ENCODE results near the gene CTBS. TPM values are rescaled to one million over a fixed set of nuclear protein-coding genes. Genes with fewer than 3 reads are reported as not detected.

Gene CTBS
- polyA plus RNA-seq, 2 of the 4 experiments (the other 2 are of a cell fraction) = 6.7 to 25.3 TPM

DNA sequence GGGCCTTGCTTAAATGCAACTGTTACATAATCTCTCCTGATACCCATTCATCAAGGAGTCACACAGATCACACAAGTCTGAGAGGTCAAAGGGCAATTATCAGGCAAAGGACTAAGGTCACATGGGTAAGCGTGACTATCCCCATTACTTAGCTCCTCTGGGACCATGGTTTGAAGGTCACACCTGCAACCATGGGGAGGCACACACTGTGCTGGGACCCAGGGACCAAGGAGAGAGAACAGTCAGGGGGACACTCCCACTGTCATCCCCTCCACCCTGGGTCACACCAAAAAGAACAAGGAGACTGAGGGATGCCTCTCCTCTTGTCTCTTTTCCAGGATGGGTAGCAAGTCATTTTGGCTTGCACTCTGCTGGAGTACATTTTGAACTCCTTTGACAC, 30.9 kb upstream of the CTBS start:
- no peak for TF ChIP-seq BHLHE40 (IDR thresholded peaks at IDR 0.05; ENCODE audit: low read depth, low read length)
- TF ChIP-seq FOXS1 (CRISPR knock-in tag; IDR thresholded peaks at IDR 0.05) = no peak
- TF ChIP-seq SREBF2 (IDR thresholded peaks at IDR 0.05) = no peak
- TF ChIP-seq GATA3 (IDR thresholded peaks at IDR 0.05; ENCODE audit: borderline replicate concordance) = no peak
- no peak for TF ChIP-seq ZC3H11A (IDR thresholded peaks at IDR 0.05)
- TF ChIP-seq RARB (CRISPR knock-in tag; IDR thresholded peaks at IDR 0.05) = no peak
- no peak for TF ChIP-seq SMC3 (IDR thresholded peaks at IDR 0.05)
- no peak for TF ChIP-seq HOXA7 (CRISPR knock-in tag; IDR thresholded peaks at IDR 0.05)
- no peak for TF ChIP-seq TFCP2L1 (CRISPR knock-in tag; IDR thresholded peaks at IDR 0.05)
- TF ChIP-seq RFX5 (IDR thresholded peaks at IDR 0.05) = no peak
- no peak for TF ChIP-seq FOSB (CRISPR knock-in tag; IDR thresholded peaks at IDR 0.05)
- TF ChIP-seq, protein P1, sequence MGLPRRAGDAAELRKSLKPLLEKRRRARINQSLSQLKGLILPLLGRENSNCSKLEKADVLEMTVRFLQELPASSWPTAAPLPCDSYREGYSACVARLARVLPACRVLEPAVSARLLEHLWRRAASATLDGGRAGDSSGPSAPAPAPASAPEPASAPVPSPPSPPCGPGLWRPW (IDR thresholded peaks at IDR 0.05) = no peak
- no peak for TF ChIP-seq MAFK (IDR thresholded peaks at IDR 0.05; ENCODE audit: partially characterized antibody)
- no peak for TF ChIP-seq CBX8 (IDR thresholded peaks at IDR 0.05)
- no peak for TF ChIP-seq CHD4 (IDR thresholded peaks at IDR 0.05; ENCODE audit: borderline replicate concordance)
- no peak for TF ChIP-seq JUNB (IDR thresholded peaks at IDR 0.05)
- TF ChIP-seq HEYL (CRISPR knock-in tag; IDR thresholded peaks at IDR 0.05) = no peak
- ATAC-seq (no peak), FAIRE-seq (no peak), DNase-seq (ENCODE audit: low read depth in 1 of 2, low spot score in 1 of 2) (no peak)
- no peaks in the 10 kb centered on the region for H3K4me1 ChIP-seq
- no peak overlapping the region for H3K27ac ChIP-seq
- 100% methylated on average over 1 of the region's 1 CpG for WGBS (ENCODE audit: missing lambda C conversion rate)
- ChIA-PET CTCF (interaction anchor here (1.9 kb wide), 1 partner anchor 15 kb away, joined by 6 read pairs; no protein-coding TSS in a partner anchor), POLR2A (no interaction called here)
- no peak overlapping the region for H3K4me3 ChIP-seq
- H3K9me3 ChIP-seq = peaks cover 12% of the 10 kb centered on the region
- H3K4me2 ChIP-seq = no peak overlapping the region

DNA sequence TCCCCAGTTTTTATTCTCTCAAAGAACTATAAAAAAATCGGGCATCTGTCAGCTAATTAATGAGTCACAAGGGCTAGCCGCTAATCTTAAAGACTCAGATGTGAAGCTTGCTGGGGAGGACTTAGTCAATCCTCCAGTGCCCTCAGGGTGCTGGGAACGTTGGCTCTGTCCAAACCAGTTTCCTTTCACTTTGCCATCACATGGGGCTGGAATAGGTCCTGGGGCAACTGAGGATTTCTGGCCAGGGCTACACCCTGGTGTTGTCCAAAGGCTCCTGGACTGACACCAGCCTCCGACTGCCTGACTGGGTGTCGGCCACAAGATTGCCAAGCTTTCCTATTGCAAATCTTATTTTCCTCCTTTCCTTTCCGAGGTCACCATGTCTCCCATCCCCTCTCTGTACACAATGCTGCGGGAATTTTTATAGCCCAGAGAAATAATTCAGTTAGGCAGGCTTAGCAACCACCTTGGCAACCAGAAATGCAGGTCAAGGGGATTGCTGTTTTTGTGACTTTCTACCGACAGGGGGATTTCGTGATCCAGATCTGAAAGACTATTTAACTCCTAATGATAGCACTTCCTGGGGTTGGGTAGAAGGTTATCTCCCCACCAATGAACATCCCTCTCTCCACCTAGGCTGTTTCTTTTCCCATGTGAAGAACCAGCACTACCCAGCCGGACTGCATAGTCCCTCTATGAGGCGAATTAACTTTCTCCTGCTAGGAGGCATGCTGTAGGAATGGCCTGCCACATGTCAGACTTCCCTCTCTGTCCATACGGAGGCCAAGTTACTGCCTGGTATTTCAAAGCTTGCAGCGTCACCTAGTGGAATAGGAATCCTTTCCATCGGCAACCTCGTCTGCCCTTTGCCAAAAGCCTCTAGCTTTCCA, 29.9 kb upstream of the CTBS start:
- peak overlapping the region; percentile 26 for H3K4me2 ChIP-seq
- ChIA-PET CTCF (interaction anchor here (1.2 to 1.9 kb wide), 3 partner anchors 16 to 27 kb away, joined by 3 to 6 read pairs (median 3); no protein-coding TSS in a partner anchor), POLR2A (no interaction called here)
- ATAC-seq (peak in 1 of 2 experiments; percentile 53; a peak in 4 of 6 replicates), DNase-seq (ENCODE audit: low read depth in 1 of 2, low spot score in 1 of 2) (peak in 1 of 2 experiments; percentile 43), FAIRE-seq (no peak)
- no peak overlapping the region for H3K27ac ChIP-seq
- TF ChIP-seq RAD21 (conservative IDR thresholded peaks at IDR 0.05 in 1 of 2, IDR thresholded peaks at IDR 0.05 in 1 of 2) = peak; percentile 15 to 44; a peak in 2 of 5 replicates
- TF ChIP-seq NPAS2 (CRISPR knock-in tag; IDR thresholded peaks at IDR 0.05; ENCODE audit: borderline replicate concordance) = no peak
- H3K9me3 ChIP-seq = peaks cover 12% of the 10 kb centered on the region
- H3K4me1 ChIP-seq = no peaks in the 10 kb centered on the region
- WGBS (ENCODE audit: missing lambda C conversion rate) = 52% methylated on average over 14 of the region's 15 CpGs
- no peak overlapping the region for H3K4me3 ChIP-seq

DNA sequence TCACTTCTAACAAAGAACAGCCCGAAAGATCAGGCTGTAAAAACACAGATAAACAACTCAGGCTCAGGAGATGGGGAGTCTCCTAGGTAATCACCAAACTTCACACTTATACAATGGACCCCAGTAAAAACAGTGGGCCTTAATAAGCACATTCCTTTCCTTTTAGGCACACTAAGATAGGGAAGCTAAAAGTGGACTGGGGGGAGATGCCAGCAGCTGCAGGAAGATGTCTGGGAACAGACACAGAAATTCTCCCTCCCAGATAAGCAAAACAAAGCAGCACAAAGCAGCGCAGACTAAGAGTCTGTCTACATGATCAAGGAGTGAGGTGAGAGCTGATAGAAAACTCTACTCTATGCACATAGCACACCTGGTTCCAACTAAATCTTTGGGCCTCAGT, 29.0 kb upstream of the CTBS start:
- ChIA-PET POLR2A (no interaction called here), CTCF (interaction anchor here (0.8 to 1.3 kb wide), 3 partner anchors 16 to 28 kb away, joined by 3 read pairs; no protein-coding TSS in a partner anchor)
- no peak for ATAC-seq

More for the DNA sequence above, 29.0 kb upstream of the CTBS start:
- H3K4me3 ChIP-seq = no peak overlapping the region
- TF ChIP-seq ZFP36 (IDR thresholded peaks at IDR 0.05; ENCODE audit: borderline replicate concordance, partially characterized antibody) (no peak), ZC3H11A (IDR thresholded peaks at IDR 0.05) (no peak), RARB (CRISPR knock-in tag; IDR thresholded peaks at IDR 0.05) (no peak), MYC (IDR thresholded peaks at IDR 0.05; ENCODE audit: borderline replicate concordance, low read length) (no peak), NPAS2 (CRISPR knock-in tag; IDR thresholded peaks at IDR 0.05; ENCODE audit: borderline replicate concordance) (no peak), TP53 (CRISPR knock-in tag; IDR thresholded peaks at IDR 0.05) (no peak), EHMT2 (IDR thresholded peaks at IDR 0.05; ENCODE audit: low read depth) (no peak), JUN (IDR thresholded peaks at IDR 0.05) (no peak), HOXB13 (CRISPR knock-in tag; IDR thresholded peaks at IDR 0.05; ENCODE audit: low read depth) (no peak)
- TF ChIP-seq, protein P2, sequence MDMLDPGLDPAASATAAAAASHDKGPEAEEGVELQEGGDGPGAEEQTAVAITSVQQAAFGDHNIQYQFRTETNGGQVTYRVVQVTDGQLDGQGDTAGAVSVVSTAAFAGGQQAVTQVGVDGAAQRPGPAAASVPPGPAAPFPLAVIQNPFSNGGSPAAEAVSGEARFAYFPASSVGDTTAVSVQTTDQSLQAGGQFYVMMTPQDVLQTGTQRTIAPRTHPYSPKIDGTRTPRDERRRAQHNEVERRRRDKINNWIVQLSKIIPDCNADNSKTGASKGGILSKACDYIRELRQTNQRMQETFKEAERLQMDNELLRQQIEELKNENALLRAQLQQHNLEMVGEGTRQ (IDR thresholded peaks at IDR 0.05) = no peak
- TF ChIP-seq, protein P3, sequence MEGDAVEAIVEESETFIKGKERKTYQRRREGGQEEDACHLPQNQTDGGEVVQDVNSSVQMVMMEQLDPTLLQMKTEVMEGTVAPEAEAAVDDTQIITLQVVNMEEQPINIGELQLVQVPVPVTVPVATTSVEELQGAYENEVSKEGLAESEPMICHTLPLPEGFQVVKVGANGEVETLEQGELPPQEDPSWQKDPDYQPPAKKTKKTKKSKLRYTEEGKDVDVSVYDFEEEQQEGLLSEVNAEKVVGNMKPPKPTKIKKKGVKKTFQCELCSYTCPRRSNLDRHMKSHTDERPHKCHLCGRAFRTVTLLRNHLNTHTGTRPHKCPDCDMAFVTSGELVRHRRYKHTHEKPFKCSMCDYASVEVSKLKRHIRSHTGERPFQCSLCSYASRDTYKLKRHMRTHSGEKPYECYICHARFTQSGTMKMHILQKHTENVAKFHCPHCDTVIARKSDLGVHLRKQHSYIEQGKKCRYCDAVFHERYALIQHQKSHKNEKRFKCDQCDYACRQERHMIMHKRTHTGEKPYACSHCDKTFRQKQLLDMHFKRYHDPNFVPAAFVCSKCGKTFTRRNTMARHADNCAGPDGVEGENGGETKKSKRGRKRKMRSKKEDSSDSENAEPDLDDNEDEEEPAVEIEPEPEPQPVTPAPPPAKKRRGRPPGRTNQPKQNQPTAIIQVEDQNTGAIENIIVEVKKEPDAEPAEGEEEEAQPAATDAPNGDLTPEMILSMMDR (IDR thresholded peaks at IDR 0.05) = no peak
- DNase-seq (ENCODE audit: low read depth in 1 of 2, low spot score in 1 of 2) = no peak
- H3K4me1 ChIP-seq = no peaks in the 10 kb centered on the region
- H3K4me2 ChIP-seq = no peak overlapping the region
- no peak overlapping the region for H3K27ac ChIP-seq
- H3K9me3 ChIP-seq = peaks cover 12% of the 10 kb centered on the region
- no peak for FAIRE-seq
- 67% methylated on average over 2 of the region's 2 CpGs for WGBS (ENCODE audit: missing lambda C conversion rate)

All from A549 (cell line).